Measurements from ENCODE around the gene AKAP13.

AKAP13 gene

DNA sequence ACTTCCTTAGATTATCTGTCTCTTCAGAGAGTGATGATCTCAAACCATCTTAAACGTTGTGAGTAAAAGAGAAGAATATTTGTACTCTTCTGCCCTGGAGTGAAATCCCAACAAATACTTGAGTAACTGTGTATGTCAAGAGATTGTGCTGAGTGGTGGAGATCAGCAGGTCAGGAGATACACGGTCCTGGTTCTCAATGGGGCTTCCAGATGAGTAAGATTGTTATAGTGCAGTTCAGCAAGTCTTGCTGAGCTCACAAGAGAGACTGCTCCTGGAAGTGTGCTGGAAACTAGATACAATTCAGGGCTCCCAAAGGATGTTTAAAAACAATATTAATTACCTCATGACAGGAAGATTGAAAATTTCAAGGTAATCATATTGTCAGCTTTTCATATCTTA lies 184.3 kb downstream of the AKAP13 start:
- TF ChIP-seq, protein P1, sequence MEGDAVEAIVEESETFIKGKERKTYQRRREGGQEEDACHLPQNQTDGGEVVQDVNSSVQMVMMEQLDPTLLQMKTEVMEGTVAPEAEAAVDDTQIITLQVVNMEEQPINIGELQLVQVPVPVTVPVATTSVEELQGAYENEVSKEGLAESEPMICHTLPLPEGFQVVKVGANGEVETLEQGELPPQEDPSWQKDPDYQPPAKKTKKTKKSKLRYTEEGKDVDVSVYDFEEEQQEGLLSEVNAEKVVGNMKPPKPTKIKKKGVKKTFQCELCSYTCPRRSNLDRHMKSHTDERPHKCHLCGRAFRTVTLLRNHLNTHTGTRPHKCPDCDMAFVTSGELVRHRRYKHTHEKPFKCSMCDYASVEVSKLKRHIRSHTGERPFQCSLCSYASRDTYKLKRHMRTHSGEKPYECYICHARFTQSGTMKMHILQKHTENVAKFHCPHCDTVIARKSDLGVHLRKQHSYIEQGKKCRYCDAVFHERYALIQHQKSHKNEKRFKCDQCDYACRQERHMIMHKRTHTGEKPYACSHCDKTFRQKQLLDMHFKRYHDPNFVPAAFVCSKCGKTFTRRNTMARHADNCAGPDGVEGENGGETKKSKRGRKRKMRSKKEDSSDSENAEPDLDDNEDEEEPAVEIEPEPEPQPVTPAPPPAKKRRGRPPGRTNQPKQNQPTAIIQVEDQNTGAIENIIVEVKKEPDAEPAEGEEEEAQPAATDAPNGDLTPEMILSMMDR (IDR thresholded peaks at IDR 0.05; ENCODE audit: low read depth, low read length, missing control alignments) = no peak
- in situ Hi-C loops (cut with HindIII; ENCODE audit: low sequenced_read_pairs) = no loop called here

DNA sequence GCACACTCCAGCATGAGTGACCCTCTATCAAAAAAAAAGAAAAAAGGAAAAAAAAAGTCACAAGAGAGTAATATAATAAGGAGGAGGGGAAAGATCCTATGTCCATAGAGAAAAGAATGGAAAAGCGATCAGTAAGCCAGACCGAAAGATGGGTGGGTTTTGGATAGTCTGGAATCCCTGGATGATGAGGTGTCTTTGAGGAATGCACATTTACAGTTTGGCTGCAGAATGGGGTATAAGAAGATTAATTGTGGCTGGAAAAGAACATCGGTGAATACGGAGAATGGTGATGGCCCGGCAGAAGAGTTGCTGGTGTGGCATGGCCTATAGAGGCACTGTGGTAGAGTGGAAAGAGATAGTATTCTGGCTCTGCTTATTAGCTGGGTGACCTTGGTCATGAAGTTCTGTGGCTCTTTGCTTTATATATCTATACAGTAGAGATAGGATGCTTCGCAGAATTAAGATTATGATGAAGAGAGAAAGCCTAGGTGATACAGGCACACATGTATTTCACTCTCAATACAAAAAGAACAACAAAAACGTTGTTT lies 187.9 kb downstream of the AKAP13 start:
- in situ Hi-C loops (cut with HindIII; ENCODE audit: low sequenced_read_pairs) = no loop called here
- TF ChIP-seq, protein P1 (IDR thresholded peaks at IDR 0.05; ENCODE audit: low read depth, low read length, missing control alignments) = no peak
- no peak for DNase-seq (ENCODE audit: low read depth)
- no peak overlapping the region for H3K4me3 ChIP-seq (ENCODE audit: low read depth, low read length)

More for the DNA sequence above, 184.3 kb downstream of the AKAP13 start:
- no peak overlapping the region for H3K4me3 ChIP-seq (ENCODE audit: low read depth, low read length)
- no peak for DNase-seq (ENCODE audit: low read depth)

DNA sequence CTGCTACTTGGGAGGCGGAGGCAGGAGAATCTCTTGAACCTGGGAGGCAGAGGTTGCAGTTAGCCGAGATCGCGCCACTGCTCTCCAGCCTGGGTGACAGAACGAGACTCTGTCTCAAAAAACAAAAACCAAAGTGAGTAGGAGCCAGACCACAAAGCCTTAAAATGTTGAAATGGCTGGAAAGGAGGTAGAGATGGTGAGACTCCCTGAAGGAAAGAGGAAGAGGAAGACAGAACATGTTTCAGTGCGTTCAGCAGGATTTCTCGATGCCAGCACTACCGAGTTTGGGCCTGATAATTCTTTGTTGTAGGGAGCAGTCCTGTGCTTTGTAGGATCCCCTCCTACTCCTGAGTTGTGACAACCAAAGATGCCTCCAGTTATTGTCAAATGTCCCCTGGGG lies 189.9 kb downstream of the AKAP13 start:
- in situ Hi-C loops (cut with HindIII; ENCODE audit: low sequenced_read_pairs) = no loop called here

DNA sequence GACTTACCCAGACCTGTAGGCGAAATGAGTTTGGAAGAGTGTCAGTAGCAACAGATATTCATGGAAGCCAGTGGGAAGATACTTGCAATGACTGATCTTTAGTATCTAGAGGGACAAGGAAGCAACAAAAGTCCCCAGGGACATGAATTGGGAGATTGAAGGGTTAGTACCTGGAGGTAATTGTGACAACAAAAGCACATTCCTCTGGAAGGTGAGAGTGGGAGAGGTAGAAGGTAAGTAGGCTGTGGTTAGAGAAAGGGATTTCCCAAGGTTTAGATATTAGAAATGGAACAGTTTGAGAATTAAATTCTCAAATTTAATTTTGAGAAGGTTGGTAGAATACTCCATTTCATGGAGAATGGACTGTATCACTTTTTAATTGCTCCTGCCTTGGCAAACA lies 191.4 kb downstream of the AKAP13 start:
- in situ Hi-C loops (cut with HindIII; ENCODE audit: low sequenced_read_pairs) = no loop called here
- H3K4me3 ChIP-seq (ENCODE audit: low read depth, low read length) = no peak overlapping the region
- TF ChIP-seq, protein P1 (IDR thresholded peaks at IDR 0.05; ENCODE audit: low read depth, low read length, missing control alignments) = no peak
- no peak for DNase-seq (ENCODE audit: low read depth)

More for the DNA sequence above, 189.9 kb downstream of the AKAP13 start:
- H3K4me3 ChIP-seq (ENCODE audit: low read depth, low read length) = no peak overlapping the region
- TF ChIP-seq, protein P1 (IDR thresholded peaks at IDR 0.05; ENCODE audit: low read depth, low read length, missing control alignments) = no peak
- no peak for DNase-seq (ENCODE audit: low read depth)

DNA sequence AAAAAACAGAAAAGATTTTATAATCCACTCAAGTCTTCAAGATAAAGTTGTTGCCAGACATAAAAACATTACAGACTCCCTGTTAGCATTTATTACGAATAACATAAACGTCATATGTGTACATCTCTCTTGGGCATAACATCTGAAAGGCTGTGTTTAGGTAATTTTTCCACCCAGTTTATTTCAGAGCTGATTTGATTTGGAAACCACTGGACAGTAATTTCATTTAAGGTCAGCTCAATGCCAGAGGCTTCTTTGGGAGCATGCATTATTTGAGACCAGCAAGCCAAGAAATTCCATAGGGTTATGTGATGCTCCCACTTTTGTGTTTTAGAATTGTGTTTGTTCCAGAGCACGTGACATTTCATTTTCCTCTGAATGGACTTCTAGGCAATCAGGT lies 196.0 kb downstream of the AKAP13 start:
- in situ Hi-C loops (cut with HindIII; ENCODE audit: low sequenced_read_pairs) = no loop called here
- TF ChIP-seq, protein P1 (IDR thresholded peaks at IDR 0.05; ENCODE audit: low read depth, low read length, missing control alignments) = no peak

DNA sequence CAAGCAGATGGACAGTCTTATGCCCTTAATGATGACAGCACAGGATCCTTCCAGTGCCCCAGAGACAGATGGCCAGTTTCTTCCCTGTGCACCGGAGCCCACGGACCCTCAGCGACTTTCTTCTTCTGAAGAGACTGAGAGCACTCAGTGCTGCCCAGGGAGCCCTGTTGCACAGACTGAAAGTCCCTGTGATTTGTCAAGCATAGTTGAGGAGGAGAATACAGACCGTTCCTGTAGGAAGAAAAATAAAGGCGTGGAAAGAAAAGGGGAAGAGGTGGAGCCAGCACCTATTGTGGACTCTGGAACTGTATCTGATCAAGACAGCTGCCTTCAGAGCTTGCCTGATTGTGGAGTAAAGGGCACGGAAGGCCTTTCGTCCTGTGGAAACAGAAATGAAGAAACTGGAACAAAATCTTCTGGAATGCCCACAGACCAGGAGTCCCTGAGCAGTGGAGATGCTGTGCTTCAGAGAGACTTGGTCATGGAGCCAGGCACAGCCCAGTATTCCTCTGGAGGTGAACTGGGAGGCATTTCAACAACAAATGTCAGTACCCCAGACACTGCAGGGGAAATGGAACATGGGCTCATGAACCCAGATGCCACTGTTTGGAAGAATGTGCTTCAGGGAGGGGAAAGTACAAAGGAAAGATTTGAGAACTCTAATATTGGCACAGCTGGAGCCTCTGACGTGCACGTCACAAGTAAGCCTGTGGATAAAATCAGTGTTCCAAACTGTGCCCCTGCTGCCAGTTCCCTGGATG lies 198.7 kb downstream of the AKAP13 start:
- in situ Hi-C loops (cut with HindIII; ENCODE audit: low sequenced_read_pairs) = no loop called here
- no peak for DNase-seq (ENCODE audit: low read depth)
- H3K4me3 ChIP-seq (ENCODE audit: low read depth, low read length) = no peak overlapping the region
- TF ChIP-seq, protein P1 (IDR thresholded peaks at IDR 0.05; ENCODE audit: low read depth, low read length, missing control alignments) = no peak

More for the DNA sequence above, 196.0 kb downstream of the AKAP13 start:
- no peak overlapping the region for H3K4me3 ChIP-seq (ENCODE audit: low read depth, low read length)
- no peak for DNase-seq (ENCODE audit: low read depth)
